ENCODE data around the gene MSRB1.

The MSRB1 gene

GRCh38 chr16:1915732-1916639 is 27.0 kb downstream of the MSRB1 start:
- H3K36me3 ChIP-seq (ENCODE audit: insufficient read depth, low read length): no peaks in the 10 kb centered on the region
- H3K4me1 ChIP-seq (ENCODE audit: insufficient read depth, low read length): no peaks in the 10 kb centered on the region
- H3K9me3 ChIP-seq (ENCODE audit: insufficient read depth, low read length, severe bottlenecking): no peaks in the 10 kb centered on the region
- no peak overlapping the region for H3K9ac ChIP-seq (ENCODE audit: low read depth, low read length)
- no peak overlapping the region for H3K4me3 ChIP-seq (ENCODE audit: low read depth in 1 of 2, low read length in 2 of 2)
- no peak overlapping the region for H3K27ac ChIP-seq (ENCODE audit: low read length)
- no peak overlapping the region for H2AFZ ChIP-seq (ENCODE audit: low read depth, low read length)
- H3K79me2 ChIP-seq (ENCODE audit: insufficient read depth, low read length): no peaks in the 10 kb centered on the region
- H3K27me3 ChIP-seq (ENCODE audit: insufficient read depth, low read length, poor library complexity): no peaks in the 10 kb centered on the region
- ATAC-seq (ENCODE audit: insufficient read depth, low read depth) (no peak), DNase-seq (no peak)
- no peak overlapping the region for H3K4me2 ChIP-seq (ENCODE audit: insufficient read depth, low read length)
- no peak for TF ChIP-seq EZH2 (IDR thresholded peaks at IDR 0.05; ENCODE audit: borderline replicate concordance, low read depth, low read length, severe bottlenecking)
- TF ChIP-seq, protein P1, sequence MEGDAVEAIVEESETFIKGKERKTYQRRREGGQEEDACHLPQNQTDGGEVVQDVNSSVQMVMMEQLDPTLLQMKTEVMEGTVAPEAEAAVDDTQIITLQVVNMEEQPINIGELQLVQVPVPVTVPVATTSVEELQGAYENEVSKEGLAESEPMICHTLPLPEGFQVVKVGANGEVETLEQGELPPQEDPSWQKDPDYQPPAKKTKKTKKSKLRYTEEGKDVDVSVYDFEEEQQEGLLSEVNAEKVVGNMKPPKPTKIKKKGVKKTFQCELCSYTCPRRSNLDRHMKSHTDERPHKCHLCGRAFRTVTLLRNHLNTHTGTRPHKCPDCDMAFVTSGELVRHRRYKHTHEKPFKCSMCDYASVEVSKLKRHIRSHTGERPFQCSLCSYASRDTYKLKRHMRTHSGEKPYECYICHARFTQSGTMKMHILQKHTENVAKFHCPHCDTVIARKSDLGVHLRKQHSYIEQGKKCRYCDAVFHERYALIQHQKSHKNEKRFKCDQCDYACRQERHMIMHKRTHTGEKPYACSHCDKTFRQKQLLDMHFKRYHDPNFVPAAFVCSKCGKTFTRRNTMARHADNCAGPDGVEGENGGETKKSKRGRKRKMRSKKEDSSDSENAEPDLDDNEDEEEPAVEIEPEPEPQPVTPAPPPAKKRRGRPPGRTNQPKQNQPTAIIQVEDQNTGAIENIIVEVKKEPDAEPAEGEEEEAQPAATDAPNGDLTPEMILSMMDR (IDR thresholded peaks at IDR 0.05; ENCODE audit: borderline replicate concordance, extremely low read depth, low read length, poor library complexity, severe bottlenecking): no peak
- H4K20me1 ChIP-seq (ENCODE audit: insufficient read depth, low read length): no peaks in the 10 kb centered on the region

DNA sequence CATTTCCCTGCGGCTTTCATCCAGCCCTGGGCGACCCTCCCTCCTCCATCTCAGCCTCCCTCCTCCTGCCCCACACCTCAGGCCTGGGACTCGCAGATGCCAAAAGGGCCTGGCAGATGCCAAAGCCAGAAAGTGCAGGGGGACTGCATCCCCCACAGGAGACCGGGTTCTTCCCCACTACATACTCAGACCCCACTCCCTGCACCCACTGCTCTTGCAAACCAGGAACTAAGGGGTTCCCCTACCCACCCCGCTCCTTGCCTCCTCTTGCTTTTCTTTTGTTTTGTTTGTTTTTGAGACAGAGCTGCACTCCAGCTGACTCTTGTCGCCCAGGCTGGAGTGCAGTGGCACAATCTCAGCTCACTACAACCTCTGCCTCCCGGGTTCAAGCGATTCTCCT is 28.0 kb downstream of the MSRB1 start:
- Histone ChIP-seq H3K79me2 (ENCODE audit: insufficient read depth, low read length) (no peaks in the 10 kb centered on the region), H3K9me3 (ENCODE audit: insufficient read depth, low read length, severe bottlenecking) (no peaks in the 10 kb centered on the region), H4K20me1 (ENCODE audit: insufficient read depth, low read length) (no peaks in the 10 kb centered on the region), H3K27ac (ENCODE audit: low read length) (no peak overlapping the region), H3K4me2 (ENCODE audit: insufficient read depth, low read length) (no peak overlapping the region), H3K4me1 (ENCODE audit: insufficient read depth, low read length) (no peaks in the 10 kb centered on the region), H3K4me3 (ENCODE audit: low read depth in 1 of 2, low read length in 2 of 2) (no peak overlapping the region), H2AFZ (ENCODE audit: low read depth, low read length) (no peak overlapping the region), H3K36me3 (ENCODE audit: insufficient read depth, low read length) (no peaks in the 10 kb centered on the region), H3K27me3 (ENCODE audit: insufficient read depth, low read length, poor library complexity) (no peaks in the 10 kb centered on the region), H3K9ac (ENCODE audit: low read depth, low read length) (no peak overlapping the region)
- DNase-seq (no peak), ATAC-seq (ENCODE audit: insufficient read depth, low read depth) (no peak)
- no peak for TF ChIP-seq EZH2 (IDR thresholded peaks at IDR 0.05; ENCODE audit: borderline replicate concordance, low read depth, low read length, severe bottlenecking)
- TF ChIP-seq, protein P1 (IDR thresholded peaks at IDR 0.05; ENCODE audit: borderline replicate concordance, extremely low read depth, low read length, poor library complexity, severe bottlenecking): no peak

DNA sequence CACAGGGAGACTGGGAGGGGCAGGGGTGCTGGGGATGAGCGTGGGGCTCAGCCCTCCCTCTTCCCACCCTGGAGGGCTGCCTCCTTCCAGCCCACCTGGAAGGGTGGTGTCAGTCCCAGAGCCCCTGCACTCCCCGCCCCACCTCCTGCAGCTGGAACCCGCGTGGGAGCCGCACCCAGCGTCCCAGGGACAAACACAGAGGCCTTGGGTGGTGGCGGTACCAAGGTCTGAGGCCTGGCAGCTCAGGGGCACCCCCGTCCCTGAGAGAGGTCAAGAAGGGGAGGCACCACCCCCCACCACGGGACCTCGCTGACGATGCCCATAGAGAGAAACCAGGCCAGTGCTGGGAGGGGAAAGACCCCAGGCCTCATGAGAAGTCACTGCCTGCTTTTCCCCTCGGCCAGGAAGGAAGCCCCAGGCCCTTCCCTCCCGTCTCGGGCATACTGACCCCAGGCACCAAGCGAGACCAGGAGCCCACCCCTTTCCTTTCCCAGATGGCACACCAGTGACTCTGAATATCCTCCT is 28.9 kb downstream of the MSRB1 start:
- no peak overlapping the region for H3K27ac ChIP-seq (ENCODE audit: low read length)
- TF ChIP-seq EZH2 (IDR thresholded peaks at IDR 0.05; ENCODE audit: borderline replicate concordance, low read depth, low read length, severe bottlenecking): no peak
- TF ChIP-seq, protein P1 (IDR thresholded peaks at IDR 0.05; ENCODE audit: borderline replicate concordance, extremely low read depth, low read length, poor library complexity, severe bottlenecking): no peak
- no peaks in the 10 kb centered on the region for H3K79me2 ChIP-seq (ENCODE audit: insufficient read depth, low read length)
- no peak for DNase-seq
- H3K4me1 ChIP-seq (ENCODE audit: insufficient read depth, low read length): no peaks in the 10 kb centered on the region
- H3K4me3 ChIP-seq (ENCODE audit: low read depth in 1 of 2, low read length in 2 of 2): no peak overlapping the region
- no peaks in the 10 kb centered on the region for H4K20me1 ChIP-seq (ENCODE audit: insufficient read depth, low read length)
- H2AFZ ChIP-seq (ENCODE audit: low read depth, low read length): no peak overlapping the region
- no peaks in the 10 kb centered on the region for H3K27me3 ChIP-seq (ENCODE audit: insufficient read depth, low read length, poor library complexity)
- no peaks in the 10 kb centered on the region for H3K36me3 ChIP-seq (ENCODE audit: insufficient read depth, low read length)
- H3K4me2 ChIP-seq (ENCODE audit: insufficient read depth, low read length): no peak overlapping the region
- H3K9ac ChIP-seq (ENCODE audit: low read depth, low read length): no peak overlapping the region
- H3K9me3 ChIP-seq (ENCODE audit: insufficient read depth, low read length, severe bottlenecking): no peaks in the 10 kb centered on the region
- no peak for ATAC-seq (ENCODE audit: insufficient read depth, low read depth)
